RWPE2 (cell line): Measurements from ENCODE around the gene CT47C1.

Source experiments
- ATAC-seq: fragments of 200-7000 bp; cut with Tn5 transposase; 3 replicates; pipeline ENCODE4 v1.9.1; 2021; ENCODE audit warnings: low read depth
- DNase-seq: peaks from one replicate; pipeline ENCODE4 v3.0.0-alpha.2; 2020; ENCODE audit warnings: low spot score
- H3K27ac ChIP-seq: fragments of 450-650 bp; 2 replicates; pipeline ENCODE4 v1.5.1; 2017; ENCODE audit warnings: mild to moderate bottlenecking; ENCODE audit not compliant: poor library complexity, severe bottlenecking
- H3K27me3 ChIP-seq: fragments of 250-450 bp; sonication (Bioruptor Pico); 2 replicates; pipeline ENCODE4 v1.5.1; 2021; ENCODE audit warnings: mild to moderate bottlenecking, moderate library complexity; ENCODE audit not compliant: insufficient read depth, poor library complexity, severe bottlenecking
- H3K36me3 ChIP-seq: fragments of 250-450 bp; sonication (Bioruptor Pico); 2 replicates; pipeline ENCODE4 v1.5.1; 2020; ENCODE audit warnings: low read depth, mild to moderate bottlenecking, moderate library complexity
- H3K4me1 ChIP-seq: fragments of 250-450 bp; sonication (Bioruptor Pico); 2 replicates; pipeline ENCODE4 v1.5.1; 2021; ENCODE audit warnings: mild to moderate bottlenecking, moderate library complexity; ENCODE audit not compliant: insufficient read depth, poor library complexity, severe bottlenecking
- H3K4me3 ChIP-seq: fragments of 250-450 bp; sonication (Bioruptor Pico); 2 replicates; pipeline ENCODE4 v1.5.1; 2021; ENCODE audit warnings: mild to moderate bottlenecking, moderate library complexity; ENCODE audit not compliant: severe bottlenecking
- H3K9me3 ChIP-seq: fragments of 250-450 bp; sonication (Bioruptor Pico); 2 replicates; pipeline ENCODE4 v1.5.1; 2021; ENCODE audit warnings: mild to moderate bottlenecking, moderate library complexity; ENCODE audit not compliant: severe bottlenecking
- TF ChIP-seq, protein P1 (sequence below): fragments of 450-650 bp; IDR thresholded peaks from one replicate; pipeline ENCODE4 v1.5.1; 2017; ENCODE audit warnings: mild to moderate bottlenecking, moderate library complexity; ENCODE audit not compliant: poor library complexity, severe bottlenecking

The CT47C1 gene

DNA sequence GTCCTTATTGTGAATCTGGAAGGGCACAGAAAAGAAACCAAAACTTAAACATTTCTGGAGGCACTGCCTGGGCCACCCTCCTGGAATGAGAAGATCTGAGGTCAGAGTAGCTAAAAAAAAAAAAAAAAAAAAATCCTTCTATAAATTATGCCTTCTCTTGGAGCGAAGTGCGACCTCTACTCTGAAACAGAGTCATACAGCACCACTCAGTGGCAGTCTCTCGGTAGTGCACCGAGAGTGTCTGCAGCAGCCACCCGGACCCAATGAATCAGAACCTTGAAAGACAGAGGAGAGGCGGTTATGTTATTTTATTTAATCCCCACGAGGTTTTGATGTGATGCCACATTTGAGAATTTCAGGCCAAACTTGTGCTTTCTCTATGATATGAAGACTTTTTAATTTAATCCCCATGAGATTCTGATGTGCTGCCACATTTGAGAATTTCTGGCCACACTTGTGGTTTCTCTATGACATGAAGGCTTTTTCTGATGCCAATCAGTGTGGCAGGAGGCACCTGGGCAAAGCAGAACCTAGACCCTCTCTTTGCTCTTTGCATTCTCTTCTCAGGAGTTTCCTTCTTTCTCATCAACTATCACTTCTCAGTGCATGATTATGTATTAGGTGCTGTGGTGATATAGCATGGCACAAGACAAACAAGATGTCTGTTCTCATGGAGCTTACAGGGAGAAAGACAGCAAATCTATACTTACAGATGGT lies 5.6 kb upstream of the CT47C1 start:
- DNase-seq = no peak
- no peak for ATAC-seq

DNA sequence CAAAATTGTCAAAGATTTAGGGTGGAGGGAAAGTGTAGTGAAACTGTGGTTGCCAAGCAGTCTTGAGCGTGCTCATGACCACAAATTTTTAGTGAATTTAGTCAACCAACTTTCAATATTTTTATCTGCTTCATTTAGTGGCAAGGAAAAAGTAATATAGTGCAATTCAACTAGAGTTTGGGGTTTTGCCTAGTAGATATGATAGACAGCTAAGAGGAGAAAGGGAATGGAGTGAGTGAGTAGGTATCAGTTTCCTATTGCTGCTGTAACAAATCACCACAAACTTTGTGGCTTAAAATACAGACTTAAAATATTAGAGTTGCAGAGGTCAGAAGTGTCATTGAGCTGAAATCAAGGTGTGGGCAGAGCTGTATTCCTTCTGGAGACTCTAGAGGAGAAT lies 3.7 kb upstream of the CT47C1 start:
- ATAC-seq (no peak), DNase-seq (no peak)
- Histone ChIP-seq H3K27me3 (no peaks in the 10 kb centered on the region), H3K9me3 (no peaks in the 10 kb centered on the region), H3K4me3 (no peak overlapping the region), H3K36me3 (no peaks in the 10 kb centered on the region), H3K4me1 (no peaks in the 10 kb centered on the region), H3K27ac (no peak overlapping the region)
- TF ChIP-seq, protein P1, sequence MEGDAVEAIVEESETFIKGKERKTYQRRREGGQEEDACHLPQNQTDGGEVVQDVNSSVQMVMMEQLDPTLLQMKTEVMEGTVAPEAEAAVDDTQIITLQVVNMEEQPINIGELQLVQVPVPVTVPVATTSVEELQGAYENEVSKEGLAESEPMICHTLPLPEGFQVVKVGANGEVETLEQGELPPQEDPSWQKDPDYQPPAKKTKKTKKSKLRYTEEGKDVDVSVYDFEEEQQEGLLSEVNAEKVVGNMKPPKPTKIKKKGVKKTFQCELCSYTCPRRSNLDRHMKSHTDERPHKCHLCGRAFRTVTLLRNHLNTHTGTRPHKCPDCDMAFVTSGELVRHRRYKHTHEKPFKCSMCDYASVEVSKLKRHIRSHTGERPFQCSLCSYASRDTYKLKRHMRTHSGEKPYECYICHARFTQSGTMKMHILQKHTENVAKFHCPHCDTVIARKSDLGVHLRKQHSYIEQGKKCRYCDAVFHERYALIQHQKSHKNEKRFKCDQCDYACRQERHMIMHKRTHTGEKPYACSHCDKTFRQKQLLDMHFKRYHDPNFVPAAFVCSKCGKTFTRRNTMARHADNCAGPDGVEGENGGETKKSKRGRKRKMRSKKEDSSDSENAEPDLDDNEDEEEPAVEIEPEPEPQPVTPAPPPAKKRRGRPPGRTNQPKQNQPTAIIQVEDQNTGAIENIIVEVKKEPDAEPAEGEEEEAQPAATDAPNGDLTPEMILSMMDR = no peak

More for the DNA sequence above, 5.6 kb upstream of the CT47C1 start:
- Histone ChIP-seq H3K4me3 (no peak overlapping the region), H3K4me1 (no peaks in the 10 kb centered on the region), H3K36me3 (no peaks in the 10 kb centered on the region), H3K9me3 (no peaks in the 10 kb centered on the region), H3K27me3 (no peaks in the 10 kb centered on the region), H3K27ac (no peak overlapping the region)
- TF ChIP-seq, protein P1 = peak; percentile 53

DNA sequence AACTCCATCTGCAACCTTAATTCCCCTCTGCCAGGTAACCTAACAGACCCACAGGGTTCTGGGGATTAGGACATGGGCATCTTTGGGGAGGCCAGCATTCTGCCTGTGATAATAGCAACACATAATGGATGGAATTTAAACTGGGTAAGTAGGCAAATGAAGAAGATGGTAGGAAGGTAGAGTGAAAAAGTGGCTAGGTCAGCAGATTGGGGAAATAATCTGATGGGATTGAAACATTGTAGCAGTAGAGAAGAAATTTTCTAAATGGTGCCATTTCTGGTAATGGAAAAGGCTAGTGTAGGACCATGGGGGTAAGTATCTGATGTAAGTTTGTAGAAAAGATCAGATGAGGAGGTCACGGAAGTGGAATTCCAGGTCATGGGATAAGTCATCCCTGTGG lies 3.0 kb upstream of the CT47C1 start:
- no peak for ATAC-seq
- DNase-seq = no peak
- TF ChIP-seq, protein P1 = no peak
- Histone ChIP-seq H3K27ac (no peak overlapping the region), H3K27me3 (no peaks in the 10 kb centered on the region), H3K4me1 (no peaks in the 10 kb centered on the region), H3K9me3 (no peaks in the 10 kb centered on the region), H3K36me3 (no peaks in the 10 kb centered on the region), H3K4me3 (no peak overlapping the region)

DNA sequence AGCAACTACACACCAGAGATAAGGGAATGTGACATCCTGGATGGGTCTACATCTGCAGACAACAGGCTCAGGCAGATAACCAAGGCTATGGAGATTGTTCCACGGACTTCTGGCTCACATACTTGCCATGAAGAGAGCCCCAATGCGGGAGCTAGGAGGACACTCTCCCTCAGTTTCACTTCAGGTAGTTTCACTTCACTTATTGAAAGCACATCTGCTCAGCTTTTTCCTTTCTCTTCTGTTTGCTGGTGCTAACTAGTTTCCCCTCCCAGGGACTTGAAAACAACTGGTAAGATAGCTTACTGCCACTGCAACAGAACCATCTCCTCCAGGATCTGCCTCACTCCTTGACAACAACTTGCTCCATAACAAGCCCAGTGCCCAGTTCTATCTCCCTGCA lies 1.4 kb upstream of the CT47C1 start:
- Histone ChIP-seq H3K27me3 (no peaks in the 10 kb centered on the region), H3K27ac (no peak overlapping the region), H3K36me3 (no peaks in the 10 kb centered on the region), H3K9me3 (no peaks in the 10 kb centered on the region), H3K4me3 (no peak overlapping the region), H3K4me1 (no peaks in the 10 kb centered on the region)
- no peak for DNase-seq
- TF ChIP-seq, protein P1 = no peak
- ATAC-seq = no peak

DNA sequence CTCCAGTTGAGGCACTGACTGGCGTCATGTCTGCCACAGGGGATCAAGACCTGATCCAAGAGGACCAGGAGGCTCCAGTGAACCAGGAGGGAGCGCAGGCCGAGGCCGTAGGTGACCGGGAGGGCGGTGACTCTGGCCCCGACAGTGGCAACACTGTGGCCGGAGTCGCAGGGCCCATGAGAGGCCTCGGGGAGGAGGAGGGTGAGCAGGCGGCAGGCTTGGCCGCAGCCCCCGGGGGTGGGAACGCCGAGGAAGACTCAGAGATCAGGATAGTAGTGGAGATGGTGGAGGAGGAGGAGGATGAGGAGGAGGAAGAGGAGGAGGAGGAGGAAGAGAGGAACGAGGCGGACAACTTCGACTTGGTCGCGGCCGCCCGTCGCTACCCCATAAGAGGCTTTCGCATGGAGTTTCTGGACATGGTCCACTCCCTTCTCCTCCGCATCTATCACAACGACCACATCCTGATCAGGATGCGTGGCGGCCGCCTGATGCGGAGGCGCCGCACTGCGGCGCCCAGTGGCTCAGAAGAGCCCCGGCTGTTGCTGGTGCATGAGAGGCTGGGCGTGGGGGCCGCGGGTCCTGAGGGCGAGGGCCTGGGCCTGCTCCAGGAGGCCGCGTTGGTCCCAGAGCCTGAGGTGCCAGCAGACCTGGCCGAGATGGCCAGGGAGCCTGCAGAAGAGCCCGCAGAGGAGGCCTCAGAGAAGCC lies 560 bp downstream of the CT47C1 start:
- H3K4me1 ChIP-seq = no peaks in the 10 kb centered on the region
- ATAC-seq = no peak

More for the DNA sequence above, 560 bp downstream of the CT47C1 start:
- no peak overlapping the region for H3K27ac ChIP-seq
- no peaks in the 10 kb centered on the region for H3K9me3 ChIP-seq
- no peaks in the 10 kb centered on the region for H3K36me3 ChIP-seq
- no peak overlapping the region for H3K4me3 ChIP-seq
- H3K27me3 ChIP-seq = no peaks in the 10 kb centered on the region
- no peak for DNase-seq
- TF ChIP-seq, protein P1 = no peak
